Thymus (tissue), 11 donors: ENCODE results near the gene RNF208. TPM values are rescaled to one million over a fixed set of nuclear protein-coding genes. Genes with fewer than 3 reads are reported as not detected.
A peak's percentile ranks its signal among the peaks of the same experiment; 100 is the strongest.

Experiments used
- DNase-seq, 9 donors: peaks; one replicate each; pipeline ENCODE4 v3.0.0-alpha.2; 2013; ENCODE audit warnings: low spot score in 9 of 9, low read depth in 6 of 9, missing footprints in 1 of 9
- H3K27ac ChIP-seq, 2 donors: one replicate each; pipeline ENCODE4 v1.5.1; 2013; ENCODE audit warnings: control low read depth in 1 of 2, low read depth in 1 of 2, low read length in 1 of 2, mild to moderate bottlenecking in 1 of 2, moderate library complexity in 1 of 2
- H3K27me3 ChIP-seq, 2 donors: one replicate each; pipeline ENCODE4 v1.5.1; 2013; ENCODE audit warnings: low read length in 1 of 2; ENCODE audit not compliant: control insufficient read depth in 2 of 2, insufficient read depth in 1 of 2
- H3K36me3 ChIP-seq, 2 donors: one replicate each; pipeline ENCODE4 v1.5.1; 2013; ENCODE audit warnings: low read length in 1 of 2, mild to moderate bottlenecking in 1 of 2, moderate library complexity in 1 of 2; ENCODE audit not compliant: control insufficient read depth in 2 of 2, insufficient read depth in 2 of 2
- H3K4me1 ChIP-seq, 2 donors: one replicate each; pipeline ENCODE4 v1.5.1; 2013; ENCODE audit warnings: low read length in 2 of 2; ENCODE audit not compliant: control insufficient read depth in 2 of 2, insufficient read depth in 2 of 2
- H3K4me3 ChIP-seq, 2 donors: one replicate each; pipeline ENCODE4 v1.5.1; 2013; ENCODE audit warnings: low read length in 2 of 2, control low read depth in 1 of 2, mild to moderate bottlenecking in 1 of 2
- H3K9me3 ChIP-seq, 2 donors: one replicate each; pipeline ENCODE4 v1.5.1; 2013; ENCODE audit warnings: low read length in 1 of 2, mild to moderate bottlenecking in 1 of 2; ENCODE audit not compliant: control insufficient read depth in 2 of 2, insufficient read depth in 1 of 2
- WGBS: extraction: QIAGEN DNeasy Blood & Tissue Kit; methylation state at CpG from one replicate; pipeline ENCODE4 v1.1.7; 2013; 5-methylcytosine and 5-hydroxymethylcytosine counted together
- polyA plus RNA-seq: library from polyadenylated mRNA; stranded (reverse); fragments of 200-250 nt; gene quantifications from one replicate; pipeline ENCODE4 v1.2.3, GENCODE V29; 2013
- total RNA-seq: library from RNA; stranded (reverse); fragments of 120-200 nt; gene quantifications from one replicate; pipeline ENCODE4 v1.2.4, GENCODE V29; 2013
- donor health status: healthy.

Gene RNF208
- total and polyA plus RNA-seq, 2 donors: 0.09 to 5.3 TPM

GRCh38 chr9:137223078-137223970, 1.3 kb upstream of the RNF208 start:
- WGBS: under 1% methylated on average over 63 of the region's 63 CpGs
- Histone ChIP-seq H3K4me3 (peak overlapping the region; percentile 68 to 82), H3K4me1 (peaks cover 17 to 20% of the 10 kb centered on the region in 2 donors), H3K27ac (peak overlapping the region; percentile 79 to 92), H3K36me3 (no peaks in the 10 kb centered on the region), H3K9me3 (no peaks in the 10 kb centered on the region), H3K27me3 (peaks cover 25 to 56% of the 10 kb centered on the region in 2 donors)
- peak; percentile 90 to 98 (median 93) for DNase-seq

- 14% methylated on average over 61 of the region's 61 CpGs for WGBS
- Histone ChIP-seq H3K4me3 (peak overlapping the region in 1 of 2 donors; percentile 68), H3K36me3 (peaks cover 3 to 6% of the 10 kb centered on the region in 2 donors), H3K27ac (no peak overlapping the region), H3K9me3 (no peaks in the 10 kb centered on the region), H3K4me1 (peaks cover 14 to 17% of the 10 kb centered on the region in 2 donors), H3K27me3 (peaks cover 19 to 44% of the 10 kb centered on the region in 2 donors)
- no peak for DNase-seq
Observed at GRCh38 chr9:137221506-137222111, 431 bp downstream of the RNF208 start.

- WGBS: 95% methylated on average over 14 of the region's 14 CpGs
- Histone ChIP-seq H3K27ac (no peak overlapping the region), H3K4me3 (no peak overlapping the region), H3K27me3 (peaks cover 19 to 39% of the 10 kb centered on the region in 2 donors), H3K9me3 (no peaks in the 10 kb centered on the region), H3K36me3 (peaks cover 4 to 12% of the 10 kb centered on the region in 2 donors), H3K4me1 (peaks cover 14 to 17% of the 10 kb centered on the region in 2 donors)
- DNase-seq: no peak
Observed at GRCh38 chr9:137221095-137221505, 940 bp downstream of the RNF208 start.

GRCh38 chr9:137220317-137221094, 1.5 kb downstream of the RNF208 start:
- Histone ChIP-seq H3K36me3 (peaks cover 8 to 17% of the 10 kb centered on the region in 2 donors), H3K4me1 (peaks cover 14 to 17% of the 10 kb centered on the region in 2 donors), H3K9me3 (no peaks in the 10 kb centered on the region), H3K4me3 (no peak overlapping the region), H3K27me3 (peaks cover 19 to 37% of the 10 kb centered on the region in 2 donors), H3K27ac (no peak overlapping the region)
- no peak for DNase-seq
- WGBS: 97% methylated on average over 52 of the region's 52 CpGs

GRCh38 chr9:137219757-137220316, 2.2 kb downstream of the RNF208 start:
- no peak overlapping the region for H3K4me3 ChIP-seq
- H3K36me3 ChIP-seq: peaks cover 10 to 24% of the 10 kb centered on the region in 2 donors
- no peak for DNase-seq
- H3K4me1 ChIP-seq: peaks cover 14 to 17% of the 10 kb centered on the region in 2 donors
- H3K9me3 ChIP-seq: no peaks in the 10 kb centered on the region
- peaks cover 19 to 32% of the 10 kb centered on the region in 2 donors for H3K27me3 ChIP-seq
- WGBS: 98% methylated on average over 10 of the region's 10 CpGs
- no peak overlapping the region for H3K27ac ChIP-seq

GRCh38 chr9:137218754-137219271, 3.2 kb downstream of the RNF208 start:
- Histone ChIP-seq H3K4me1 (peaks cover 10 to 14% of the 10 kb centered on the region in 2 donors), H3K4me3 (no peak overlapping the region), H3K36me3 (peaks cover 20 to 30% of the 10 kb centered on the region in 2 donors), H3K9me3 (no peaks in the 10 kb centered on the region), H3K27me3 (peaks cover 19 to 32% of the 10 kb centered on the region in 2 donors), H3K27ac (no peak overlapping the region)
- DNase-seq: no peak
- WGBS: 95% methylated on average over 12 of the region's 12 CpGs

- H3K27ac ChIP-seq: no peak overlapping the region
- H3K4me1 ChIP-seq: peaks cover 7 to 14% of the 10 kb centered on the region in 2 donors
- DNase-seq: no peak
- peaks cover 19 to 32% of the 10 kb centered on the region in 2 donors for H3K27me3 ChIP-seq
- H3K9me3 ChIP-seq: no peaks in the 10 kb centered on the region
- 97% methylated on average over 30 of the region's 30 CpGs for WGBS
- H3K4me3 ChIP-seq: no peak overlapping the region
- peaks cover 23 to 31% of the 10 kb centered on the region in 2 donors for H3K36me3 ChIP-seq
Observed at GRCh38 chr9:137218212-137218753, 3.8 kb downstream of the RNF208 start.
